KBM-7 (cell line): ENCODE data around the gene FAM24B.

Experiments
- DNase-seq: peaks from one replicate; pipeline ENCODE4 v3.0.0-alpha.2; 2015
- in situ Hi-C: fragments of 300-500 bp; cut with MboI; formaldehyde crosslinking; loops from 2 replicates; pipeline ENCODE4 v1.14.3; 2020; ENCODE audit warnings: low sequenced_read_pairs, low pct_unique_long_range_greater_than_20kb, mixed read lengths

The FAM24B gene

GRCh38 chr10:122835908-122836307, 43.5 kb downstream of the FAM24B start:
- no peak for DNase-seq
- in situ Hi-C loops, result no loop called here

DNA sequence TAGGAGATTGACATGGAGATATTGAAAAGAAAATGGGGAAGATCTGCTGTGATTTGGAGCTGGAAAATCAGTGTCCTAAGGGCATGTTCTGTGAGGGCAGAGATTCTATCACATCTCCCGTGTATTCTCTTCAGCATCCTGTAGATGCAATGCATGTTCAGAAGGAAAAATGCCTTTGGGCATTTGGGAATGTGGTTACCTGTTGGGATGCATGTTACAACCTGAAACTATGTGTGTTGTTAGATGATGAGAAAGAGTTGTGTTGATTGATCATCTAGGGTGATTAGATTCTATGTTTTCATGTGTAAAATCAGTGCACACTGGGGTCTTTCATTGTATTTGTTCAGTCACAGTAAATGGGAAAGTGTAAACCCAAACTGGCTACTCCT, 48.4 kb downstream of the FAM24B start:
- no peak for DNase-seq
- in situ Hi-C loops, result no loop called here

DNA sequence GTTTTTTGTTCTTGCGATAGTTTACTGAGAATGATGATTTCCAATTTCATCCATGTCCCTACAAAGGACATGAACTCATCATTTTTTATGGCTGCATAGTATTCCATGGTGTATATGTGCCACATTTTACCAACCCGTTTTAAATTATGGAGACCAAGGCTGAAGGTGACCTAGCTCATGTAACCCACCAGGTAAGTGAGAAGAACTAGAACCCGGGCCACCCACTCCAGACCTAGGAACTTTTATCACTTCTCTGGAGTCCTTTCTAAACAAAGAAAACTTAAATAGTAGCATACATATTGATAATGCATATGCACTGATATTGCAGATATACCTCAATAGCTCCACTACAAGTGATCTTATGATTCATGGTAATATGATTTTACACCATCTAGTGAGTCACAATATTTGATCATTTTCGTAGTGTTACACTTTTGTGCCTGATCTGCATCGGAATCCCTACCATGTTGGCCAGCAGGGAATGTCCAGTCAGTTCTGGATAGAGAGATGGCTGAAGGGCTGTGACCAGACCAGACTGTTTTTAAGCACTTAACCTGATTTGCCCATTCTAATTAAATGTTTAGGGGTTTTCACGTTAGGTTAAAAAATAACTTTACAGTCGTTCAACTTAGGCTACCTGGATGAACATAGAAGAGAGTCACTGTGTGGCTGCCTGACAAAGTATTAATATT, 49.0 kb downstream of the FAM24B start:
- no peak for DNase-seq
- in situ Hi-C loops, result no loop called here

- no peak for DNase-seq
- in situ Hi-C loops, result no loop called here
These were observed 49.9 kb downstream of the FAM24B start for GRCh38 chr10:122829454-122829853.

- no peak for DNase-seq
- in situ Hi-C loops, result no loop called here
These were observed 50.6 kb downstream of the FAM24B start for GRCh38 chr10:122828716-122829255.

GRCh38 chr10:122827302-122827701, 52.1 kb downstream of the FAM24B start:
- in situ Hi-C loops, result no loop called here
- no peak for DNase-seq

DNA sequence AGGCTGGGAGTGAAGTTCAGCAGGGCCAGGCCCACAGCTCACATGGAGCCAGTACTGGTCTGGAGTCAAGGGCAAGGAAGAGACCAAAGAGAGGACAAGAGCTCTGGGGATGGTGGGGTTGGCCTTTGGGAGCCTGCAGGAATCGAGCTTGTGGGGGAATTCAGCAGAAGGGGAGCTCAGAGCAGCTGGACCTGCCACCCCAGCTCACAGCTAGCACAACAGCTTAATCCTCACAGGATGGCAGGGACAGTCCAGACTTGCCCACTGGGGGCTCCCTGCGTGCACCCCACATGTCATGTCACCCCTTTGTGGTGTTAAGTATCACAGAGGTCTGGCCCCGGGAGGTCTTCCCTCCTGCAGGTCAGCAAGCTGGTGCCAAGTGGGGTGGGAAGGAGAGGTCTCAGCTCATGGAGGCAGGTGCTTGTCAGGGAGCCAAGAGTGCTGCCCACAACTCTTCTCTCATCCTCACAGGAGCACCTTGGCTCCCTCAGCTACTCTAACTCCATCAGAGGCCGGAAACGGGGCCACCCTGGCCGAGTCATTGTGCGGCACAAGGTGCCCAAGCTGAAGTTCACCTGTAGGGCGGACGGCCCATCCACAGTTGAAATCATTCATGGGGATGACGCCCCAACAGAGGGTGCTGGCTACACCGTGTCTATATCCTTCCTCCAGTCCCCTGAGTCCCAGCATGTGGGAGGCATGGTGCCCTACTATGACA, 56.2 kb downstream of the FAM24B start:
- in situ Hi-C loops, result no loop called here
- no peak for DNase-seq

GRCh38 chr10:122821808-122822207, 57.6 kb downstream of the FAM24B start:
- no peak for DNase-seq
- in situ Hi-C loops, result no loop called here

DNA sequence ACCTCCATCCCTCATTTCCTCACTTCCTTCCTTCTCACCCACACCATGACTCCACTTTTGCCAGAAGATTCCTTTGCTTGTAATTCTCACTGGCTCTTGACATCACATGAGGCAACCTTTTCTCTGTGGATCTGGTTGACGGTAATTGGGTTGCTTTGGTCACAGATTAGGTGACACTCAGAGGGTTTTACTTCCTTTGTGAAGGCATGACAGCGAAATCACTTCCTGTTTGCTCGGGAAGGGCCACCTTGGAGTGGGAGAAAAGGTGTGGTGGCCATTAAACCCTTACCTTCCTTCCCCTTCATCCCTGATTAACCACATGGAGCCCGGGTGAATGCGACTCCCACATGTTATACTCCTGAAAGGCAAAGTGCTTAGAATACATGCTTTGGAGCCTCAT, 63.9 kb downstream of the FAM24B start:
- in situ Hi-C loops, result no loop called here

GRCh38 chr10:122814493-122814892, 64.9 kb downstream of the FAM24B start:
- in situ Hi-C loops, result no loop called here
- DNase-seq, result no peak

More for the DNA sequence above, 63.9 kb downstream of the FAM24B start:
- DNase-seq, result no peak

DNA sequence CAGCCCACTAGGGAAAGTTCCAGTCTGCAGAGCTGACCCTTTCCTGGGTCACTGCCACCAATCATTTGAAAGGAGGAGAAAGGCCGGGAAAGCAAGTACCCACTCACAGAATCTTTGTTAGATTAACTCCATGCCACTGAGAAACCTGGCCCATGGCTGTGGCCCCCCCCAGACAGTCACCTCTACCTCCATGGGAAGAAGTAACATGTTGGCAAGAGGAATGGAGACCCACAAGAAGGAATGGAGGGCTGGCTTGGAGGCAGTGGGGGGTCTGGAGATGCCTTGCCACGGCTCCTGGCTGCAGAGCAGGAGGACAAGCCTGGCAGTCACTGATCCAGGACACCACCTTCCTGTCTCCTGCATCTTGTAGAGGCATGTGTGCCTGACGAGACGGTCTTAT, 66.6 kb downstream of the FAM24B start:
- DNase-seq, result no peak
- in situ Hi-C loops, result no loop called here

GRCh38 chr10:122802282-122802681, 77.1 kb downstream of the FAM24B start:
- no peak for DNase-seq
- in situ Hi-C loops, result no loop called here
